Measurements from ENCODE around the gene LOXL4. TPM values are rescaled to one million over a fixed set of nuclear protein-coding genes. Genes with fewer than 3 reads are reported as not detected.

The LOXL4 gene
- total RNA-seq, 1 donor from 2014 or later, result 0.92 TPM

- Histone ChIP-seq H3K9ac (no peak overlapping the region), H3K4me2 (no peak overlapping the region), H3K36me3 (no peaks in the 10 kb centered on the region), H3K9me3 (ENCODE audit: low read depth) (no peaks in the 10 kb centered on the region), H3F3A (ENCODE audit: low read depth) (no peaks in the 10 kb centered on the region), H4K20me1 (ENCODE audit: low read depth) (no peaks in the 10 kb centered on the region), H3K4me1 (no peaks in the 10 kb centered on the region), H3K27ac (no peak overlapping the region), H2AFZ (replicated peaks) (no peak overlapping the region), H3K4me3 (no peak overlapping the region), H3K27me3 (no peaks in the 10 kb centered on the region), H3K79me2 (ENCODE audit: low read depth) (no peaks in the 10 kb centered on the region)
- Mint-ChIP-seq H3K27ac (no peak overlapping the region), H3K4me3 (no peak overlapping the region), H3K4me1 (peaks cover 10% of the 10 kb centered on the region), H3K27me3 (ENCODE audit: insufficient read depth, low read depth) (no peaks in the 10 kb centered on the region), H3K9me3 (no peaks in the 10 kb centered on the region), H3K36me3 (no peaks in the 10 kb centered on the region)
- TF ChIP-seq EZH2 (IDR thresholded peaks at IDR 0.05) (no peak), EZH2phosphoT487 (IDR thresholded peaks at IDR 0.05) (no peak)
- TF ChIP-seq, protein P1, sequence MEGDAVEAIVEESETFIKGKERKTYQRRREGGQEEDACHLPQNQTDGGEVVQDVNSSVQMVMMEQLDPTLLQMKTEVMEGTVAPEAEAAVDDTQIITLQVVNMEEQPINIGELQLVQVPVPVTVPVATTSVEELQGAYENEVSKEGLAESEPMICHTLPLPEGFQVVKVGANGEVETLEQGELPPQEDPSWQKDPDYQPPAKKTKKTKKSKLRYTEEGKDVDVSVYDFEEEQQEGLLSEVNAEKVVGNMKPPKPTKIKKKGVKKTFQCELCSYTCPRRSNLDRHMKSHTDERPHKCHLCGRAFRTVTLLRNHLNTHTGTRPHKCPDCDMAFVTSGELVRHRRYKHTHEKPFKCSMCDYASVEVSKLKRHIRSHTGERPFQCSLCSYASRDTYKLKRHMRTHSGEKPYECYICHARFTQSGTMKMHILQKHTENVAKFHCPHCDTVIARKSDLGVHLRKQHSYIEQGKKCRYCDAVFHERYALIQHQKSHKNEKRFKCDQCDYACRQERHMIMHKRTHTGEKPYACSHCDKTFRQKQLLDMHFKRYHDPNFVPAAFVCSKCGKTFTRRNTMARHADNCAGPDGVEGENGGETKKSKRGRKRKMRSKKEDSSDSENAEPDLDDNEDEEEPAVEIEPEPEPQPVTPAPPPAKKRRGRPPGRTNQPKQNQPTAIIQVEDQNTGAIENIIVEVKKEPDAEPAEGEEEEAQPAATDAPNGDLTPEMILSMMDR (IDR thresholded peaks at IDR 0.05), result no peak
- DNase-seq (ENCODE audit: low spot score), result no peak
These were observed 46.7 kb upstream of the LOXL4 start for GRCh38 chr10:98314532-98315284.

DNA sequence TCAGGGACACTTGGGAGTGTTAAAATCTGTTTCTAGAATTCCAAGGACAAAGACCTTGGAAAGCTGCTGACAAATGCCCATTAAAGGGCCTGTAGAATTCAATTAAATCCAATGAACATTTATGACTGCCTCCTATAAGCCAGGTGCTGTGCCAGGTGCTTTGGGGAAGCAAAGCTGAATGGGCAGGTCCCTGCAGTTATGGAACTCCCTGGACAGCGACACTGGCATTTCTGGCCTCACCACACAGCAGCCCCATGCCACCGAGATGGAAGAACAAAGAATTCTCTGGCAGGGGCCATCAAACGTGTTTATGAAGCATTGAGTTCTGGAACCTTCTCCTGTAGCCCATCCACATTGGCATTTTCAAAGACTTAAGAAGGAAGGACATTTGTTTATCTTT, 45.6 kb upstream of the LOXL4 start:
- H3K4me1 ChIP-seq, result peaks cover 6% of the 10 kb centered on the region
- no peaks in the 10 kb centered on the region for H3K36me3 ChIP-seq
- no peaks in the 10 kb centered on the region for H3K79me2 ChIP-seq (ENCODE audit: low read depth)
- no peaks in the 10 kb centered on the region for H3K9me3 ChIP-seq (ENCODE audit: low read depth)
- H3K4me3 ChIP-seq, result no peak overlapping the region
- TF ChIP-seq, protein P1 (IDR thresholded peaks at IDR 0.05), result no peak
- no peak for TF ChIP-seq EZH2 (IDR thresholded peaks at IDR 0.05)
- TF ChIP-seq EZH2phosphoT487 (IDR thresholded peaks at IDR 0.05), result no peak
- no peak overlapping the region for H3K9ac ChIP-seq
- H3K4me1 Mint-ChIP-seq, result peaks cover 21% of the 10 kb centered on the region
- H3K27ac Mint-ChIP-seq, result no peak overlapping the region
- no peaks in the 10 kb centered on the region for H3K36me3 Mint-ChIP-seq
- no peaks in the 10 kb centered on the region for H3K27me3 ChIP-seq
- DNase-seq (ENCODE audit: low spot score), result no peak
- H4K20me1 ChIP-seq (ENCODE audit: low read depth), result no peaks in the 10 kb centered on the region
- no peak overlapping the region for H2AFZ ChIP-seq (replicated peaks)
- H3K4me3 Mint-ChIP-seq, result no peak overlapping the region
- no peaks in the 10 kb centered on the region for H3K9me3 Mint-ChIP-seq
- H3K27ac ChIP-seq, result no peak overlapping the region
- no peaks in the 10 kb centered on the region for H3F3A ChIP-seq (ENCODE audit: low read depth)
- no peak overlapping the region for H3K4me2 ChIP-seq
- H3K27me3 Mint-ChIP-seq (ENCODE audit: insufficient read depth, low read depth), result peaks cover under 1% of the 10 kb centered on the region

DNA sequence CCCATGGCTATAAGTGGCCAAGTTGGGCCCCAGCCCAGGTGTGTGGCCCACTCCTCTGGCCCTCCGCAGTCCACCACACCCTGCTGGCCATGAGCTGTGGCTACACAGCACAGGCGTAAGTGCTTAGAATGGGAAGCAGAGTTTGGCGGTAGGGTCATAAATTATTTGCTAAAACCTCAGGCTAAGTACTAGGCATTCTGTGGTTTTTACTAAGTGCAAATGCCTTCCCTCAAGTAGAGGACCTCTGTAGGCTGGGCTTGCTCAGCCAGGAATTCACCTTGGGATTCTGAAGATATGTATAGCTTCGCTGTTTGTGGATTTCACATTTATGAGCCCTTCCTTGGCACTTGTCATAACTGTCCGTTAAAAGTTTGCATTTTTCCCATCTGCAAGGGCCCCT, 44.8 kb upstream of the LOXL4 start:
- Histone ChIP-seq H2AFZ (replicated peaks) (no peak overlapping the region), H3K36me3 (no peaks in the 10 kb centered on the region), H3K9me3 (ENCODE audit: low read depth) (no peaks in the 10 kb centered on the region), H3K9ac (no peak overlapping the region), H3K27me3 (no peaks in the 10 kb centered on the region), H3K4me2 (no peak overlapping the region), H4K20me1 (ENCODE audit: low read depth) (no peaks in the 10 kb centered on the region), H3K79me2 (ENCODE audit: low read depth) (no peaks in the 10 kb centered on the region), H3K4me3 (no peak overlapping the region), H3K4me1 (peaks cover 6% of the 10 kb centered on the region), H3K27ac (no peak overlapping the region), H3F3A (ENCODE audit: low read depth) (no peaks in the 10 kb centered on the region)
- Mint-ChIP-seq H3K36me3 (no peaks in the 10 kb centered on the region), H3K4me1 (peaks cover 26% of the 10 kb centered on the region), H3K4me3 (no peak overlapping the region), H3K27ac (no peak overlapping the region), H3K27me3 (ENCODE audit: insufficient read depth, low read depth) (peaks cover 3% of the 10 kb centered on the region), H3K9me3 (no peaks in the 10 kb centered on the region)
- TF ChIP-seq EZH2 (IDR thresholded peaks at IDR 0.05) (no peak), EZH2phosphoT487 (IDR thresholded peaks at IDR 0.05) (no peak)
- TF ChIP-seq, protein P1 (IDR thresholded peaks at IDR 0.05), result no peak
- DNase-seq (ENCODE audit: low spot score), result no peak
